ENCODE data around the gene USF2. TPM values are rescaled to one million over a fixed set of nuclear protein-coding genes. Genes with fewer than 3 reads are reported as not detected.

Gene USF2
- total RNA-seq, 4 donors from 2014 or later, result 95.9 to 207 (median 140) TPM

- Histone ChIP-seq H3K36me3 (no peaks in the 10 kb centered on the region), H3K4me3 (no peak overlapping the region), H3K9me3 (no peaks in the 10 kb centered on the region), H3K4me1 (no peaks in the 10 kb centered on the region), H3K27me3 (no peaks in the 10 kb centered on the region), H3K27ac (no peak overlapping the region)
- intact Hi-C loops (cut with DNase I; ENCODE audit: low total_unique reads), result no loop called here
- no peak for TF ChIP-seq EP300 (IDR thresholded peaks at IDR 0.05; ENCODE audit: low read depth)
- TF ChIP-seq POLR2AphosphoS5 (IDR thresholded peaks at IDR 0.05), result no peak
- no peak for TF ChIP-seq POLR2A (IDR thresholded peaks at IDR 0.05)
- no peak for TF ChIP-seq CTCF (IDR thresholded peaks at IDR 0.05)
- no peak for DNase-seq
- in situ Hi-C loops (cut with MboI; ENCODE audit: low pct_ligation_motif_present in 1 of 4, low pct_unique_long_range_greater_than_20kb in 1 of 4, low sequenced_read_pairs in 3 of 4), result no loop called here
- WGBS, 2 donors (ENCODE audit: low coverage in 1 of 2), result 75% methylated on average over 33 of the region's 55 CpGs; no CpG with 5 or more reads in 1 of the 2 donors
Observed at GRCh38 chr19:35299523-35300338, 31.0 kb downstream of the USF2 start.

DNA sequence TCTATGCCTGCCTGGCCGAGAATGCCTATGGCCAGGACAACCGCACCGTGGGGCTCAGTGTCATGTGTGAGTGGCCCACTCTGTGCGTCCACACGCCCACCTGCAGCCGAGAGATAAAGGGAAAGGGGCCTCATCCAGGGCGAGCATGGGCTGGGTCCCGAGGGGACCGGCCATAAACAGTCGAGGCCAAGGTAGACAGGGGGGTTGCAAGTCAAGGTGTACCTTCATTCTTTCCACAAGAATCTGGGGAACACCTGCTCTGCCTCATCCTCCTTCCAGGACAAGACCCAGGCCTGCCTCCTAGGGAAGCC lies 31.5 kb downstream of the USF2 start:
- no peaks in the 10 kb centered on the region for H3K9me3 ChIP-seq
- TF ChIP-seq POLR2AphosphoS5 (IDR thresholded peaks at IDR 0.05), result no peak
- no peak for TF ChIP-seq CTCF (IDR thresholded peaks at IDR 0.05)
- no peak for TF ChIP-seq POLR2A (IDR thresholded peaks at IDR 0.05)
- no peak for TF ChIP-seq EP300 (IDR thresholded peaks at IDR 0.05; ENCODE audit: low read depth)
- H3K4me3 ChIP-seq, result no peak overlapping the region
- no peak for DNase-seq
- H3K27me3 ChIP-seq, result no peaks in the 10 kb centered on the region
- H3K36me3 ChIP-seq, result no peaks in the 10 kb centered on the region
- H3K4me1 ChIP-seq, result no peaks in the 10 kb centered on the region
- WGBS, 2 donors (ENCODE audit: low coverage in 1 of 2), result 89% methylated on average over 5 of the region's 10 CpGs; no CpG with 5 or more reads in 1 of the 2 donors
- intact Hi-C loops (cut with DNase I; ENCODE audit: low total_unique reads) (no loop called here), in situ Hi-C loops (cut with MboI; ENCODE audit: low pct_ligation_motif_present in 1 of 4, low pct_unique_long_range_greater_than_20kb in 1 of 4, low sequenced_read_pairs in 3 of 4) (no loop called here)
- no peak overlapping the region for H3K27ac ChIP-seq

GRCh38 chr19:35301961-35302360 lies 33.2 kb downstream of the USF2 start:
- TF ChIP-seq POLR2AphosphoS5 (IDR thresholded peaks at IDR 0.05), result no peak
- no peak for TF ChIP-seq POLR2A (IDR thresholded peaks at IDR 0.05)
- in situ Hi-C loops (cut with MboI; ENCODE audit: low pct_ligation_motif_present in 1 of 4, low pct_unique_long_range_greater_than_20kb in 1 of 4, low sequenced_read_pairs in 3 of 4) (no loop called here), intact Hi-C loops (cut with DNase I; ENCODE audit: low total_unique reads) (no loop called here)
- no peak overlapping the region for H3K27ac ChIP-seq
- no peaks in the 10 kb centered on the region for H3K27me3 ChIP-seq
- DNase-seq, result no peak
- H3K36me3 ChIP-seq, result no peaks in the 10 kb centered on the region
- 86% methylated on average over 2 of the region's 2 CpGs; no CpG with 5 or more reads in 1 of the 2 donors for WGBS, 2 donors (ENCODE audit: low coverage in 1 of 2)
- no peaks in the 10 kb centered on the region for H3K9me3 ChIP-seq
- no peaks in the 10 kb centered on the region for H3K4me1 ChIP-seq
- H3K4me3 ChIP-seq, result no peak overlapping the region

DNA sequence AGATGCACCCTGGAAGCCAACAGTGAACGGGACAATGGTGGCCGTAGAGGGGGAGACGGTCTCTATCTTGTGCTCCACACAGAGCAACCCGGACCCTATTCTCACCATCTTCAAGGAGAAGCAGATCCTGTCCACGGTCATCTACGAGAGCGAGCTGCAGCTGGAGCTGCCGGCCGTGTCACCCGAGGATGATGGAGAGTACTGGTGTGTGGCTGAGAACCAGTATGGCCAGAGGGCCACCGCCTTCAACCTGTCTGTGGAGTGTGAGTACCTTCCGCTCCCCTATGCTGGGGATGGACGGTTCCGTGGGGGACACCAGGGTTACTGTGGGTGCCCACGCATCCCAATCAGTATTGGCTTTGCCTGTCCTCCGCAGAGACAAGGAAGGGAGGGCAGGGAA lies 33.7 kb downstream of the USF2 start:
- no peak for DNase-seq
- Histone ChIP-seq H3K27me3 (no peaks in the 10 kb centered on the region), H3K27ac (no peak overlapping the region), H3K9me3 (no peaks in the 10 kb centered on the region), H3K36me3 (no peaks in the 10 kb centered on the region), H3K4me3 (no peak overlapping the region), H3K4me1 (no peaks in the 10 kb centered on the region)
- 87 to 89% methylated on average over 3 to 16 of the region's 16 CpGs for WGBS, 2 donors (ENCODE audit: low coverage in 1 of 2)
- no peak for TF ChIP-seq CTCF (IDR thresholded peaks at IDR 0.05)
- TF ChIP-seq POLR2A (IDR thresholded peaks at IDR 0.05), result no peak
- TF ChIP-seq EP300 (IDR thresholded peaks at IDR 0.05; ENCODE audit: low read depth), result no peak
- no peak for TF ChIP-seq POLR2AphosphoS5 (IDR thresholded peaks at IDR 0.05)
- intact Hi-C loops (cut with DNase I; ENCODE audit: low total_unique reads), result no loop called here
- in situ Hi-C loops (cut with MboI; ENCODE audit: low pct_ligation_motif_present in 1 of 4, low pct_unique_long_range_greater_than_20kb in 1 of 4, low sequenced_read_pairs in 3 of 4), result no loop called here
